H1 (cell line): ENCODE data around the gene TUNAR. TPM values are rescaled to one million over a fixed set of nuclear protein-coding genes. Genes with fewer than 3 reads are reported as not detected.

Experiments used
- polyA plus RNA-seq, 7 experiments: library from polyadenylated mRNA; depleted of rRNA in 3 of 7; stranded (reverse) in 5 of 7; unstranded in 2 of 7; fragments of >200 nt in 5 of 7; fragments of 200-250 nt in 2 of 7; gene quantifications; 1 replicate in 5 of 7; 2 replicates in 1 of 7; 4 replicates in 1 of 7; pipeline versions ENCODE4 v1.2.1 to v1.2.3, GENCODE V29; 2011 to 2013; ENCODE audit warnings: missing spikeins in 2 of 7, mixed read lengths in 2 of 7
- total RNA-seq: library from RNA; stranded (reverse); fragmentation: NEBNext Ultra II Directional; extraction: Animal tissue kit (Norgen Biotek cat#: 25700); gene quantifications from 2 replicates; pipeline ENCODE4 v1.2.1, GENCODE V29; 2021
- TF ChIP-seq, protein P1 (sequence below), 3 experiments: IDR thresholded peaks; 1 replicate in 2 of 3; 2 replicates in 1 of 3; pipeline versions ENCODE4 v1.5.1 to v1.6.1; 2011; ENCODE audit warnings: low read length in 3 of 3, mild to moderate bottlenecking in 3 of 3, inconsistent platforms in 2 of 3, low read depth in 1 of 3, moderate library complexity in 1 of 3; ENCODE audit not compliant: insufficient read depth in 1 of 3; ENCODE audit errors: control extremely low read depth in 1 of 3
- TF ChIP-seq, protein P2 (sequence below): fragments of 300-600 bp; sonication (generic); IDR thresholded peaks from 2 replicates; pipeline ENCODE4 v1.7.1; 2012; ENCODE audit warnings: low read length, moderate library complexity, mild to moderate bottlenecking, inconsistent platforms; ENCODE audit not compliant: insufficient replicate concordance

TUNAR gene
- total and polyA plus RNA-seq, 2 of the 8 experiments (the other 6 are each of a cell fraction or from before 2014, with no cell fraction given) = 12.8 to 63.9 TPM

DNA sequence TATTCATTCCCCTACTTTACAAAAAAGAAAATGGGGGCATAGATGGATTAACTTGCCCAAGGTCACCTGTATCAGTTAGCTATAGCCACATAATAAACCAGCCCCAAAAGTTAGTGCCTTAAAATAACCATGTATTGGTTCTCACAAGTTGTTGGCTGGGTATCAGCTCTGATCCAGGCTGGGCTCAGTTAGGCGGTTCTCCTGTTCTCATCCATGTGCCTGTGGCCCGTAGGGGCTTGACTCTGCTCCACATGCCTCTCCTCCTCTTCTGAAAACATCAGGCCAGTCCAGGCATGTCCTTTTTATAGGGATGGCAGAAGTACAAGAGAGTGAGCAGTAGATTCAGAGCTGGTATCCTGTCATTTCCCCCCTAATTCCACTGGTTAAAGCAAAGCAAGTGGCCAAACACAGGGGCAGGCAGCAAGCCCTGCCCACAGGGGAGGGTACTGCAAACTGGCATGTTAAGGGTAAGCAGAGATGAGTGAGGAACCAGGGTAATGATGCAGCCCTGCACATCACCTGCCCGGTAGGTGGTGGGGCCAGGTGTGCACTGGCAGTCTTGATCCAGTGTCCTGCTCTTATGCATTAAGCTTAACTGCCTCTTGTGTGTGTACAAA is 47.9 kb upstream of the TUNAR start (continued):
- TF ChIP-seq, protein P1, sequence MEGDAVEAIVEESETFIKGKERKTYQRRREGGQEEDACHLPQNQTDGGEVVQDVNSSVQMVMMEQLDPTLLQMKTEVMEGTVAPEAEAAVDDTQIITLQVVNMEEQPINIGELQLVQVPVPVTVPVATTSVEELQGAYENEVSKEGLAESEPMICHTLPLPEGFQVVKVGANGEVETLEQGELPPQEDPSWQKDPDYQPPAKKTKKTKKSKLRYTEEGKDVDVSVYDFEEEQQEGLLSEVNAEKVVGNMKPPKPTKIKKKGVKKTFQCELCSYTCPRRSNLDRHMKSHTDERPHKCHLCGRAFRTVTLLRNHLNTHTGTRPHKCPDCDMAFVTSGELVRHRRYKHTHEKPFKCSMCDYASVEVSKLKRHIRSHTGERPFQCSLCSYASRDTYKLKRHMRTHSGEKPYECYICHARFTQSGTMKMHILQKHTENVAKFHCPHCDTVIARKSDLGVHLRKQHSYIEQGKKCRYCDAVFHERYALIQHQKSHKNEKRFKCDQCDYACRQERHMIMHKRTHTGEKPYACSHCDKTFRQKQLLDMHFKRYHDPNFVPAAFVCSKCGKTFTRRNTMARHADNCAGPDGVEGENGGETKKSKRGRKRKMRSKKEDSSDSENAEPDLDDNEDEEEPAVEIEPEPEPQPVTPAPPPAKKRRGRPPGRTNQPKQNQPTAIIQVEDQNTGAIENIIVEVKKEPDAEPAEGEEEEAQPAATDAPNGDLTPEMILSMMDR (IDR thresholded peaks at IDR 0.05; ENCODE audit: control extremely low read depth in 1 of 3, insufficient read depth in 1 of 3, low read depth in 1 of 3, low read length in 3 of 3) = no peak
- TF ChIP-seq, protein P2, sequence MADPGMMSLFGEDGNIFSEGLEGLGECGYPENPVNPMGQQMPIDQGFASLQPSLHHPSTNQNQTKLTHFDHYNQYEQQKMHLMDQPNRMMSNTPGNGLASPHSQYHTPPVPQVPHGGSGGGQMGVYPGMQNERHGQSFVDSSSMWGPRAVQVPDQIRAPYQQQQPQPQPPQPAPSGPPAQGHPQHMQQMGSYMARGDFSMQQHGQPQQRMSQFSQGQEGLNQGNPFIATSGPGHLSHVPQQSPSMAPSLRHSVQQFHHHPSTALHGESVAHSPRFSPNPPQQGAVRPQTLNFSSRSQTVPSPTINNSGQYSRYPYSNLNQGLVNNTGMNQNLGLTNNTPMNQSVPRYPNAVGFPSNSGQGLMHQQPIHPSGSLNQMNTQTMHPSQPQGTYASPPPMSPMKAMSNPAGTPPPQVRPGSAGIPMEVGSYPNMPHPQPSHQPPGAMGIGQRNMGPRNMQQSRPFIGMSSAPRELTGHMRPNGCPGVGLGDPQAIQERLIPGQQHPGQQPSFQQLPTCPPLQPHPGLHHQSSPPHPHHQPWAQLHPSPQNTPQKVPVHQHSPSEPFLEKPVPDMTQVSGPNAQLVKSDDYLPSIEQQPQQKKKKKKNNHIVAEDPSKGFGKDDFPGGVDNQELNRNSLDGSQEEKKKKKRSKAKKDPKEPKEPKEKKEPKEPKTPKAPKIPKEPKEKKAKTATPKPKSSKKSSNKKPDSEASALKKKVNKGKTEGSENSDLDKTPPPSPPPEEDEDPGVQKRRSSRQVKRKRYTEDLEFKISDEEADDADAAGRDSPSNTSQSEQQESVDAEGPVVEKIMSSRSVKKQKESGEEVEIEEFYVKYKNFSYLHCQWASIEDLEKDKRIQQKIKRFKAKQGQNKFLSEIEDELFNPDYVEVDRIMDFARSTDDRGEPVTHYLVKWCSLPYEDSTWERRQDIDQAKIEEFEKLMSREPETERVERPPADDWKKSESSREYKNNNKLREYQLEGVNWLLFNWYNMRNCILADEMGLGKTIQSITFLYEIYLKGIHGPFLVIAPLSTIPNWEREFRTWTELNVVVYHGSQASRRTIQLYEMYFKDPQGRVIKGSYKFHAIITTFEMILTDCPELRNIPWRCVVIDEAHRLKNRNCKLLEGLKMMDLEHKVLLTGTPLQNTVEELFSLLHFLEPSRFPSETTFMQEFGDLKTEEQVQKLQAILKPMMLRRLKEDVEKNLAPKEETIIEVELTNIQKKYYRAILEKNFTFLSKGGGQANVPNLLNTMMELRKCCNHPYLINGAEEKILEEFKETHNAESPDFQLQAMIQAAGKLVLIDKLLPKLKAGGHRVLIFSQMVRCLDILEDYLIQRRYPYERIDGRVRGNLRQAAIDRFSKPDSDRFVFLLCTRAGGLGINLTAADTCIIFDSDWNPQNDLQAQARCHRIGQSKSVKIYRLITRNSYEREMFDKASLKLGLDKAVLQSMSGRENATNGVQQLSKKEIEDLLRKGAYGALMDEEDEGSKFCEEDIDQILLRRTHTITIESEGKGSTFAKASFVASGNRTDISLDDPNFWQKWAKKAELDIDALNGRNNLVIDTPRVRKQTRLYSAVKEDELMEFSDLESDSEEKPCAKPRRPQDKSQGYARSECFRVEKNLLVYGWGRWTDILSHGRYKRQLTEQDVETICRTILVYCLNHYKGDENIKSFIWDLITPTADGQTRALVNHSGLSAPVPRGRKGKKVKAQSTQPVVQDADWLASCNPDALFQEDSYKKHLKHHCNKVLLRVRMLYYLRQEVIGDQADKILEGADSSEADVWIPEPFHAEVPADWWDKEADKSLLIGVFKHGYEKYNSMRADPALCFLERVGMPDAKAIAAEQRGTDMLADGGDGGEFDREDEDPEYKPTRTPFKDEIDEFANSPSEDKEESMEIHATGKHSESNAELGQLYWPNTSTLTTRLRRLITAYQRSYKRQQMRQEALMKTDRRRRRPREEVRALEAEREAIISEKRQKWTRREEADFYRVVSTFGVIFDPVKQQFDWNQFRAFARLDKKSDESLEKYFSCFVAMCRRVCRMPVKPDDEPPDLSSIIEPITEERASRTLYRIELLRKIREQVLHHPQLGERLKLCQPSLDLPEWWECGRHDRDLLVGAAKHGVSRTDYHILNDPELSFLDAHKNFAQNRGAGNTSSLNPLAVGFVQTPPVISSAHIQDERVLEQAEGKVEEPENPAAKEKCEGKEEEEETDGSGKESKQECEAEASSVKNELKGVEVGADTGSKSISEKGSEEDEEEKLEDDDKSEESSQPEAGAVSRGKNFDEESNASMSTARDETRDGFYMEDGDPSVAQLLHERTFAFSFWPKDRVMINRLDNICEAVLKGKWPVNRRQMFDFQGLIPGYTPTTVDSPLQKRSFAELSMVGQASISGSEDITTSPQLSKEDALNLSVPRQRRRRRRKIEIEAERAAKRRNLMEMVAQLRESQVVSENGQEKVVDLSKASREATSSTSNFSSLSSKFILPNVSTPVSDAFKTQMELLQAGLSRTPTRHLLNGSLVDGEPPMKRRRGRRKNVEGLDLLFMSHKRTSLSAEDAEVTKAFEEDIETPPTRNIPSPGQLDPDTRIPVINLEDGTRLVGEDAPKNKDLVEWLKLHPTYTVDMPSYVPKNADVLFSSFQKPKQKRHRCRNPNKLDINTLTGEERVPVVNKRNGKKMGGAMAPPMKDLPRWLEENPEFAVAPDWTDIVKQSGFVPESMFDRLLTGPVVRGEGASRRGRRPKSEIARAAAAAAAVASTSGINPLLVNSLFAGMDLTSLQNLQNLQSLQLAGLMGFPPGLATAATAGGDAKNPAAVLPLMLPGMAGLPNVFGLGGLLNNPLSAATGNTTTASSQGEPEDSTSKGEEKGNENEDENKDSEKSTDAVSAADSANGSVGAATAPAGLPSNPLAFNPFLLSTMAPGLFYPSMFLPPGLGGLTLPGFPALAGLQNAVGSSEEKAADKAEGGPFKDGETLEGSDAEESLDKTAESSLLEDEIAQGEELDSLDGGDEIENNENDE = no peak
